Lung (tissue), 14 donors: ENCODE measurements around the gene TVP23C. TPM values are rescaled to one million over a fixed set of nuclear protein-coding genes. Genes with fewer than 3 reads are reported as not detected.
"Not testable (repeated sequence)": the region's sequence is repeated elsewhere in the genome, so short reads cannot be mapped to it uniquely, and the experiment has no call there.

Source experiments
- ATAC-seq: fragments of 200-7000 bp; cut with Tn5 transposase; one replicate; pipeline ENCODE4 v1.9.1; 2020; ENCODE audit warnings: moderate number of reproducible peaks; ENCODE audit not compliant: insufficient read depth, low FRiP score
- DNase-seq, 3 donors: peaks; one replicate each; pipeline ENCODE4 v3.0.0-alpha.2; 2013 to 2017
- H3K27ac ChIP-seq, 2 donors: one replicate each; pipeline ENCODE4 v1.5.1; 2013; ENCODE audit warnings: mild to moderate bottlenecking in 2 of 2, moderate library complexity in 2 of 2, control low read depth in 1 of 2, inconsistent platforms in 1 of 2, low read depth in 1 of 2, low read length in 1 of 2
- H3K27me3 ChIP-seq, 3 donors: one replicate each; pipeline ENCODE4 v1.5.1; 2013; ENCODE audit warnings: low read length in 2 of 3; ENCODE audit not compliant: control insufficient read depth in 3 of 3, insufficient read depth in 3 of 3
- H3K36me3 ChIP-seq, 4 donors: one replicate each; pipeline ENCODE4 v1.5.1; 2013; ENCODE audit warnings: low read length in 4 of 4, mild to moderate bottlenecking in 1 of 4, moderate library complexity in 1 of 4; ENCODE audit not compliant: control insufficient read depth in 4 of 4, insufficient read depth in 4 of 4
- H3K4me1 ChIP-seq, 5 donors: one replicate each; pipeline ENCODE4 v1.5.1; 2013; ENCODE audit warnings: low read length in 5 of 5, mild to moderate bottlenecking in 2 of 5, moderate library complexity in 1 of 5; ENCODE audit not compliant: control insufficient read depth in 5 of 5, insufficient read depth in 5 of 5
- H3K4me3 ChIP-seq: one replicate; pipeline ENCODE4 v1.5.1; 2013; ENCODE audit warnings: mild to moderate bottlenecking, control low read depth, moderate library complexity
- H3K9ac ChIP-seq, 2 donors: one replicate each; pipeline ENCODE4 v1.5.1; 2013; ENCODE audit warnings: low read length in 2 of 2, control low read depth in 1 of 2; ENCODE audit not compliant: insufficient read depth in 1 of 2
- H3K9me3 ChIP-seq, 4 donors: one replicate each; pipeline ENCODE4 v1.5.1; 2013; ENCODE audit warnings: low read length in 3 of 4, mild to moderate bottlenecking in 1 of 4, moderate library complexity in 1 of 4; ENCODE audit not compliant: control insufficient read depth in 4 of 4, insufficient read depth in 3 of 4
- WGBS, 2 donors: extraction: QIAGEN DNeasy Blood & Tissue Kit; methylation state at CpG; one replicate each; pipeline ENCODE4 v1.1.7; 2013; 5-methylcytosine and 5-hydroxymethylcytosine counted together
- long read RNA-seq, 5 donors: transcript quantifications; one replicate each; lab custom pipeline, GENCODE V29; 2026
- polyA plus RNA-seq, 2 donors: library from polyadenylated mRNA; stranded (reverse); fragments of 200-250 nt; gene quantifications; one replicate each; pipeline ENCODE4 v1.2.1, GENCODE V29; 2013
- total RNA-seq, 2 donors: library from RNA; depleted of rRNA in 1 of 2; stranded (reverse); fragments of >200 nt in 1 of 2; gene quantifications; one replicate each; pipeline ENCODE4 v1.2.1, GENCODE V29; 2014 to 2021
- donor health status: Bipolar disorder and iron deficiency.
- donor health status: healthy.
- donor health status: DM: yes; HTN: yes; CAD: no.

Gene TVP23C
- 10 to 100 TPM; 18.9 to 80.8 TPM for total RNA-seq
- 1 to 10 TPM; 2.7 to 7.0 TPM for polyA plus RNA-seq
- long read RNA-seq, donor 1, partial matches to known transcripts: 5 of 5 reads
- long read RNA-seq, donor 1, other reads (novel, unspliced or antisense): 0 of 5 reads
- long read RNA-seq, donor 2: 0 reads
- long read RNA-seq, donor 3, partial matches to known transcripts: 0 of 1 reads
- long read RNA-seq, donor 3, other reads (novel, unspliced or antisense): 0 of 1 reads
- long read RNA-seq, donor 4: 0 reads
- long read RNA-seq, donor 5, partial matches to known transcripts: 0 of 1 reads
- long read RNA-seq, donor 5, other reads (novel, unspliced or antisense): 0 of 1 reads

- ATAC-seq: peak; percentile 89
- peak; percentile 71 to 84 (median 81) for DNase-seq
- not testable (repeated sequence) for H3K36me3 ChIP-seq, H3K9me3 ChIP-seq, H3K4me1 ChIP-seq, H3K27me3 ChIP-seq
- peak within 1 kb of the TSS; percentile 42 to 86 for H3K27ac ChIP-seq
- peak within 1 kb of the TSS in 1 of 2 donors; percentile 42 for H3K9ac ChIP-seq
- peak within 1 kb of the TSS; percentile 93 for H3K4me3 ChIP-seq
- WGBS, 2 donors: 1% methylated on average over 30 to 40 of the region's 46 CpGs
Measured at GRCh38 chr17:15563375-15563857, at the start of gene TVP23C. Gene TVP23C (minus strand): TSS chr17:15563483. CDS start chr17:15563448, 35 bp downstream.

DNA sequence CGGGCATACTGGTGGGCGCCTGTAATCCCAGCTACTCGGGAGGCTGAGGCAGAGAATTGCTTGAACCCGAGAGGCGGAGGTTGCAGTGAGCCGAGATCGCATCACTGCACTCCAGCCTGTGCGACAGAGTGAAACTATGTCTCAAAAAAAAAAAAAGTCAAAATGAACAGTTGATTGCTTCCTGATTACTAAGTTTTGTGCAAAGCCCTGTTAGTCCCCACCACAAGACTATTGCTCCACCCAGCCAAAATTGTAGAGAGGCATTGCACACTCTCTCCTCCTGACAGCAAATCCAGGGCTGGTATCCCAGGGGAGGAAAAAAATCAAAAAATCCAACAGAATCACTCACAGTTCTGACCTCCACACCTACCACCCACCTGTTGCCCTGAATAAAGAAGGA lies 29.7 kb upstream of the TVP23C start:
- H3K27ac ChIP-seq, H3K4me1 ChIP-seq, H3K27me3 ChIP-seq, H3K9me3 ChIP-seq, DNase-seq, H3K4me3 ChIP-seq, ATAC-seq, H3K9ac ChIP-seq, H3K36me3 ChIP-seq: not testable (repeated sequence)
- WGBS, 2 donors: 62 to 71% methylated on average over 8 of the region's 8 CpGs

- H3K4me3 ChIP-seq: not testable (repeated sequence)
Measured at GRCh38 chr17:15591986-15592385, 28.7 kb upstream of the TVP23C start.

DNA sequence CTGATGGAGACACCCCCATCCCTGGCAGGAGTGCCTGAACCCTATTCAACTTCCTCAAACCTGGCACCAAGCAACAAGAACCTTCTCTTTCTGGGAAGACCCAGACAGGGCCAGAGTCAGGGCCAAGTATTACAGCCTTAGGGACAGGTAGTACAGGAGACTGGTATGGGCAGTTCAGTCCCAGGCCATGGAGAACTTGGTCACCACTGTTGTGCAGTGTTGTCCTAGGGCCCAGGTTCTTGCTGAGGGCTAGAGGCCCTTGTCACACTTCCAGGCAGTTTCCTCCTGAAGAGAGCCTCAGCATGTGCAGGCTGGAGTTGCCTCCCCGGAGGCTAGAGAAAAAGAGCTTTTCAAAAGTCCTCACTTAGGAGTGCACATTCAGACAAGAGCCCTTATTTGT lies 27.6 kb upstream of the TVP23C start:
- not testable (repeated sequence) for H3K27ac ChIP-seq, H3K4me1 ChIP-seq, ATAC-seq, H3K9ac ChIP-seq, H3K4me3 ChIP-seq, H3K9me3 ChIP-seq, DNase-seq, H3K36me3 ChIP-seq, H3K27me3 ChIP-seq
- 41 to 85% methylated on average over 1 of the region's 1 CpG for WGBS, 2 donors

More at GRCh38 chr17:15591986-15592385, 28.7 kb upstream of the TVP23C start:
- not testable (repeated sequence) for H3K4me1 ChIP-seq, H3K9ac ChIP-seq, ATAC-seq, H3K27me3 ChIP-seq, DNase-seq, H3K27ac ChIP-seq, H3K36me3 ChIP-seq, H3K9me3 ChIP-seq
- WGBS, 2 donors: 38 to 41% methylated on average over 5 of the region's 5 CpGs

DNA sequence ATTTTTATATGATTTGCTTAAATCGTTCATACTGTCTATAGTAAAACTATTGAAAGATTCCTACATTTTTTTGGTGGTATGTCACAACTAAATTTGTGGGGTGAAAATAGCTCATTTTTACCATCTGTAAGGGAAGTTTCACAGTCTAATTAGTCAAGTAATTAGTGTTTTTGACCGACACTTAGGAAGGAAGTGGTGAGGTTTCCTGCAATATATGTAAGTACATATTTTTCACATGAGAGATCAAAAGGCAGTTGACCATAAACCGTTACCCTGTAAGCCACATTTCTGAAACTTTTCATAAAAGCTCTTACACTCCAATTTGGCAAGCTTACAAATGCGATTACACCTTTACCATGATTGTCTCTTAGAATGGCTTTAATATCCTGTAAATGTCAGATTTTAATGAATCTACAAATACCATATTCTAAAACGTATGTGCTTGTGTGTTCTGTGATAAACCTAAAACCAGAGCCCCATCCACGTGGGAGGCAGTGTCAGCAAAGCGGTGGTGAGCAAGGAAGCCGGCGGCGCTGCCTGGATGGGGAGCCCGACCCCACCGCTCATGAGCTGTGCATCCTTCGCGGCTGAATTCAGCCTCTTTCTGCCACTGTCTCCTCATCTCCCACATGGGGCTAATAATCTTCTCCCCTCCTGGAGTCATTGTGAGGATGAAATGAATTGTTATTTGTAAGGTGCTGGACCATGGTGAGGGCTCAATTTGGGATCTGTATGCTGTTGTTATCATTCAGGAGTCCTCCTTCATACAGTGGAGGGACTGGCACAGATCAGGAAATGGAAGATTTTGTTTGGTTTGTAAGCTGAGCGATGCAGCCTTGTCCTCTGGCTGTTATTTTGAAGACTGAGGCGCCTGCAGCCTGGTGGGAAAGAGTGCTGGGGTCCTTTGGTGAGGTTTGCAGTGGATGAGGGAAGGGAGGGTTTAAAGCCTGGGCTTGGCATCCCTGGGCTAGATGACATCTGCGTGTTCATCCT lies 26.6 kb upstream of the TVP23C start:
- H3K9ac ChIP-seq, H3K27me3 ChIP-seq: not testable (repeated sequence)
- 35 to 60% methylated on average over 12 to 13 of the region's 17 CpGs for WGBS, 2 donors

DNA sequence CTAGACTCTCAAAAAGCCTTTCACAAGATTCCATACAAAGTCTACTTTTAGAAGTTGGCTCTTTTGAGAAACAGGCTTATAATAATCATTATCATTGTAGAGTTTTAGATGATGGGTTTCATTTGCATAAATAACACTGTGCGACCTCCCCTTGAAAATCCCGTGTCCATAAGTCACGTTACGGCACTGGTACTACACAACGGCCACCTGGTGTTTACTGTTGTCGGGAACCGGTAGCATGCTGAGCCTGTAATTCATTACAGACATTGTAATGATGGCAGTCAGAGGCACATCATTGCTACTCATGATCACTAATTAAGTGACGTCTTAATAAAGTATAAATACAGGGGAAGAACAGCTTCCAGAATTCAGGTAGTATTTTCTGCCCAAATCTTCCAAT lies 24.7 kb upstream of the TVP23C start:
- not testable (repeated sequence) for H3K27ac ChIP-seq, H3K27me3 ChIP-seq, DNase-seq, H3K9me3 ChIP-seq, H3K4me1 ChIP-seq, ATAC-seq, H3K36me3 ChIP-seq, H3K9ac ChIP-seq, H3K4me3 ChIP-seq
- WGBS, 2 donors: 84% methylated on average over 8 of the region's 8 CpGs

More for the DNA sequence above, 26.6 kb upstream of the TVP23C start:
- not testable (repeated sequence) for ATAC-seq, H3K4me3 ChIP-seq, H3K4me1 ChIP-seq, DNase-seq, H3K27ac ChIP-seq, H3K9me3 ChIP-seq, H3K36me3 ChIP-seq

- not testable (repeated sequence) for H3K4me3 ChIP-seq, DNase-seq, H3K9me3 ChIP-seq, H3K27ac ChIP-seq, H3K4me1 ChIP-seq, H3K9ac ChIP-seq, ATAC-seq, H3K36me3 ChIP-seq, H3K27me3 ChIP-seq
- 57 to 75% methylated on average over 2 to 3 of the region's 5 CpGs for WGBS, 2 donors
Measured at GRCh38 chr17:15583313-15583712, 20.0 kb upstream of the TVP23C start.

GRCh38 chr17:15581462-15581861 lies 18.2 kb upstream of the TVP23C start:
- not testable (repeated sequence) for H3K27me3 ChIP-seq, DNase-seq, H3K9me3 ChIP-seq, H3K36me3 ChIP-seq, H3K9ac ChIP-seq, ATAC-seq, H3K4me1 ChIP-seq, H3K4me3 ChIP-seq, H3K27ac ChIP-seq
- WGBS, 2 donors: 100% methylated on average over 3 to 4 of the region's 4 CpGs
